BE2C (cell line): ENCODE measurements around the gene SLC5A10.

Source experiments
- DNase-seq: peaks from one replicate; pipeline ENCODE4 v3.0.0-alpha.2; 2020
- H3K27me3 ChIP-seq: fragments of 250-450 bp; sonication (Bioruptor Pico); 2 replicates; pipeline ENCODE4 v1.5.1; 2020; ENCODE audit warnings: mild to moderate bottlenecking
- H3K36me3 ChIP-seq: fragments of 250-450 bp; sonication (Bioruptor Pico); 2 replicates; pipeline ENCODE4 v1.5.1; 2020; ENCODE audit warnings: mild to moderate bottlenecking
- H3K4me1 ChIP-seq: fragments of 250-450 bp; sonication (Bioruptor Pico); 2 replicates; pipeline ENCODE4 v1.5.1; 2020
- H3K4me3 ChIP-seq: 2 replicates; pipeline ENCODE4 v1.5.1; 2011; ENCODE audit warnings: low read depth, low read length
- H3K9me3 ChIP-seq: fragments of 250-450 bp; sonication (Bioruptor Pico); 2 replicates; pipeline ENCODE4 v1.5.1; 2020
- CTCF ChIP-seq: IDR thresholded peaks from 2 replicates; pipeline ENCODE4 v1.5.1; 2012; ENCODE audit warnings: mild to moderate bottlenecking, low read depth, low read length

Gene SLC5A10

GRCh38 chr17:19003543-19004420, 51.8 kb downstream of the SLC5A10 start:
- TF ChIP-seq CTCF = no peak
- H3K4me1 ChIP-seq = no peaks in the 10 kb centered on the region
- no peak for DNase-seq
- no peak overlapping the region; the same call in 1 of the 2 replicates for H3K4me3 ChIP-seq
- H3K36me3 ChIP-seq = no peaks in the 10 kb centered on the region
- H3K9me3 ChIP-seq = no peaks in the 10 kb centered on the region
- no peaks in the 10 kb centered on the region for H3K27me3 ChIP-seq

GRCh38 chr17:19004421-19005136, 52.6 kb downstream of the SLC5A10 start, which contains the start of gene FAM83G:
Gene FAM83G, minus strand, starts transcription at chr17:19004764. Its CDS starts 723 bp downstream, at chr17:19004041.
- Histone ChIP-seq H3K9me3 (no peaks in the 10 kb centered on the region), H3K36me3 (no peaks in the 10 kb centered on the region), H3K27me3 (no peaks in the 10 kb centered on the region), H3K4me3 (peak within 1 kb of the TSS; percentile 41), H3K4me1 (no peaks in the 10 kb centered on the region)
- peak; percentile 30 for DNase-seq
- TF ChIP-seq CTCF = no peak

DNA sequence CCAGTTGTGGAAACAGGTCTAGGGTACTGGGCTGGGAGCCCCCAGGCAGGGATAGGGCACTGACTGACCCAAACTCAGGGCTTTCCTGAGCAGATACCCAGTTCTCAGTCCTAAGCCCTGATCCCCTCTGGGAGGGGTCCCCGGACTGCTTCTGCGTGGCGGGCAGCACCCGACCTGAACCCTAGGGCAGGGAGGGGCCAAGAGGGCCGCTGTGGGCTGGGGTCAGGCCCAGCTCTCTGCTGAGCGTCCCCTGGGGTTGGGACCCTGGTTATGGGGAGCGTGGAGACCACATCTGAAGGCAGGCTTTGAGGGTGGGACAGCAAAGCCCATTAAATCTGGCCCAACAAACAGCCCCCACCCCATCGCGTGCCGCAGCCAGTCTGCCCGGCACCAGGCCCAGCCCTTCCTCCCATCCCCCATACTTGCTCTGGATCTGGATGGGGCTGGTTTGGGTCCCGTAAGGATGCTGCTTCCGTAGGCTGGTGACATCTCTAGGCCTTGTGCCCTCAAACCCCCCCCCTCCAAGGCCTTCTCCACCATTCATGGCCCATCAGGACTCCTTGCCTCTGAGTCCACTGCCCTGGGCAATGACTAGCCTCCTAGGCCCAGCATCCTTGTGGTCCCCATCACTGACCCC, 53.3 kb downstream of the SLC5A10 start:
- TF ChIP-seq CTCF = no peak
- H3K4me3 ChIP-seq = peak overlapping the region; percentile 29; the same call in 1 of the 2 replicates
- H3K27me3 ChIP-seq = no peaks in the 10 kb centered on the region
- H3K36me3 ChIP-seq = no peaks in the 10 kb centered on the region
- H3K4me1 ChIP-seq = no peaks in the 10 kb centered on the region
- no peaks in the 10 kb centered on the region for H3K9me3 ChIP-seq
- no peak for DNase-seq

GRCh38 chr17:19005789-19006430, 53.9 kb downstream of the SLC5A10 start:
- Histone ChIP-seq H3K36me3 (no peaks in the 10 kb centered on the region), H3K4me1 (no peaks in the 10 kb centered on the region), H3K4me3 (no peak overlapping the region), H3K9me3 (no peaks in the 10 kb centered on the region), H3K27me3 (no peaks in the 10 kb centered on the region)
- DNase-seq = no peak
- no peak for TF ChIP-seq CTCF

DNA sequence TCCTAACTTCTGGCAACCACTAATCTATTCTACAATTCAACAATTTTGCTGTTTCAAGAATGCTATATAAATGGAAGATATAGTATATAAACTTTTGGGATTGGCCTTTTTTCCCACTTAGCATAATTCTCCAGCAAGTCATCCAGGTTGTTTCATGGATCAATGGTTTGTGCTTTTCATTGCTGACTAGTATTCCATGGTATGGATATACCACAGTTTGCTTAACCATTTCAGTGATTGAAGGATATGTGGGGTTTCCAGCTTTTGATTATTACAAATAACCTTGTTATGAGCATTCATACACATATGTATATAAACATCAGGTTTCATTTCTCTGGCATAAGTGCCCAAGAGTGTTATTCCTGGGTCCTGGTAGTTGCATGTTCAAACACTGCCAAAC, 54.7 kb downstream of the SLC5A10 start:
- DNase-seq = no peak
- no peaks in the 10 kb centered on the region for H3K36me3 ChIP-seq
- H3K4me1 ChIP-seq = no peaks in the 10 kb centered on the region
- H3K27me3 ChIP-seq = no peaks in the 10 kb centered on the region
- no peak for TF ChIP-seq CTCF
- no peak overlapping the region for H3K4me3 ChIP-seq
- H3K9me3 ChIP-seq = no peaks in the 10 kb centered on the region
